ENCODE data around the gene DRG2. TPM values are rescaled to one million over a fixed set of nuclear protein-coding genes. Genes with fewer than 3 reads are reported as not detected.

DRG2 gene
- total and polyA plus RNA-seq, 10 of the 15 experiments (the other 5 are each of a cell fraction or from before 2014, with no cell fraction given): 9.1 to 64.8 (median 45.7) TPM

GRCh38 chr17:18045691-18046350 lies 41.9 kb upstream of the DRG2 start:
- BruUV-seq (replicated peaks): no TSS peak
- H3K4me1 ChIP-seq (ENCODE audit: control insufficient read depth, insufficient read depth, low read length): peaks cover 1% of the 10 kb centered on the region
- no peaks in the 10 kb centered on the region for H3K27me3 ChIP-seq (replicated peaks in 1 of 2; ENCODE audit: control insufficient read depth in 2 of 2, insufficient read depth in 2 of 2, low read length in 1 of 2)
- DNase-seq (ENCODE audit: low read depth, low spot score): no peak
- no peaks in the 10 kb centered on the region; the same call in 1 of the 2 replicates for H3K79me2 ChIP-seq (ENCODE audit: control insufficient read depth, insufficient read depth, low read length)
- in situ Hi-C loops (cut with MboI) (no loop called here), intact Hi-C loops (cut with micrococcal nuclease; ENCODE audit: unreplicated experiment) (no loop called here)
- TF ChIP-seq SPI1 (IDR thresholded peaks at IDR 0.05; ENCODE audit: borderline replicate concordance, insufficient read depth, low read depth, low read length) (peak; percentile 76), IRF3 (IDR thresholded peaks at IDR 0.05) (no peak), BCL11A (IDR thresholded peaks at IDR 0.05; ENCODE audit: low read depth, low read length) (no peak), ZZZ3 (IDR thresholded peaks at IDR 0.05; ENCODE audit: control insufficient read depth, insufficient read length, low read depth) (no peak), ZNF384 (IDR thresholded peaks at IDR 0.05; ENCODE audit: borderline replicate concordance, low read depth, low read length) (peak; percentile 63; the same call in 1 of the 2 replicates)
- no peak overlapping the region for H2AFZ ChIP-seq (ENCODE audit: control insufficient read depth, low read depth, low read length)
- no peak overlapping the region for H3K4me2 ChIP-seq (ENCODE audit: control insufficient read depth, insufficient read depth)
- POLR2A ChIA-PET: no interaction called here
- SMC1A ChIA-PET (ENCODE audit: uncharacterized antibody, unreplicated experiment): interaction anchor here (0.6 kb wide), 1 partner anchor 126 kb away, joined by 3 read pairs; no protein-coding TSS in a partner anchor
- H3K9ac ChIP-seq (ENCODE audit: control insufficient read depth, insufficient read depth, low read length): no peak overlapping the region
- peaks cover 0 to 2% of the 10 kb centered on the region in 2 experiments; a peak in 1 of 4 replicates for H3K36me3 ChIP-seq (ENCODE audit: control insufficient read depth in 2 of 2, insufficient read depth in 2 of 2, low read length in 1 of 2)
- no peak overlapping the region for H3K4me3 ChIP-seq
- no peaks in the 10 kb centered on the region for H3K9me3 ChIP-seq (replicated peaks; ENCODE audit: control insufficient read depth, insufficient read depth, low read length)
- CTCF ChIA-PET: interaction anchor here (1.1 kb wide), 1 partner anchor 10 kb away, joined by 3 read pairs; no protein-coding TSS in a partner anchor
- RAD21 ChIA-PET (ENCODE audit: unreplicated experiment): no interaction called here
- WGBS (ENCODE audit: insufficient coverage, insufficient replicate concordance, low lambda C conversion rate, missing lambda C conversion rate): 85% methylated on average over 3 of the region's 3 CpGs
- ATAC-seq: no peak
- H4K20me1 ChIP-seq (ENCODE audit: control insufficient read depth, insufficient read depth): no peaks in the 10 kb centered on the region
- no peak overlapping the region for H3K27ac ChIP-seq (ENCODE audit: control insufficient read depth, insufficient read depth)
- FAIRE-seq: no peak

- no peak overlapping the region for H3K27ac ChIP-seq (ENCODE audit: control insufficient read depth, insufficient read depth)
- H3K9ac ChIP-seq (ENCODE audit: control insufficient read depth, insufficient read depth, low read length): no peak overlapping the region
- H3K4me2 ChIP-seq (ENCODE audit: control insufficient read depth, insufficient read depth): no peak overlapping the region
- in situ Hi-C loops (cut with MboI) (no loop called here), intact Hi-C loops (cut with micrococcal nuclease; ENCODE audit: unreplicated experiment) (no loop called here)
- H4K20me1 ChIP-seq (ENCODE audit: control insufficient read depth, insufficient read depth): no peaks in the 10 kb centered on the region
- peaks cover 0 to 6% of the 10 kb centered on the region in 2 experiments; a peak in 2 of 4 replicates for H3K36me3 ChIP-seq (ENCODE audit: control insufficient read depth in 2 of 2, insufficient read depth in 2 of 2, low read length in 1 of 2)
- CTCF ChIA-PET: no interaction called here
- SMC1A ChIA-PET (ENCODE audit: uncharacterized antibody, unreplicated experiment): no interaction called here
- POLR2A ChIA-PET: no interaction called here
- DNase-seq (ENCODE audit: low read depth, low spot score) (no peak), FAIRE-seq (peak; percentile 77), ATAC-seq (no peak)
- WGBS (ENCODE audit: insufficient coverage, insufficient replicate concordance, low lambda C conversion rate, missing lambda C conversion rate): 97% methylated on average over 6 of the region's 6 CpGs
- H3K27me3 ChIP-seq (replicated peaks in 1 of 2; ENCODE audit: control insufficient read depth in 2 of 2, insufficient read depth in 2 of 2, low read length in 1 of 2): no peaks in the 10 kb centered on the region
- RAD21 ChIA-PET (ENCODE audit: unreplicated experiment): interaction anchor here (0.7 kb wide), 1 partner anchor 22 kb away, joined by 3 read pairs; no protein-coding TSS in a partner anchor
- H2AFZ ChIP-seq (ENCODE audit: control insufficient read depth, low read depth, low read length): no peak overlapping the region
- no TSS peak for BruUV-seq (replicated peaks)
- TF ChIP-seq BCLAF1 (IDR thresholded peaks at IDR 0.05) (no peak), NKRF (conservative IDR thresholded peaks at IDR 0.05) (no peak)
- no peaks in the 10 kb centered on the region for H3K79me2 ChIP-seq (ENCODE audit: control insufficient read depth, insufficient read depth, low read length)
- H3K4me3 ChIP-seq: no peak overlapping the region
- no peaks in the 10 kb centered on the region for H3K9me3 ChIP-seq (replicated peaks; ENCODE audit: control insufficient read depth, insufficient read depth, low read length)
- H3K4me1 ChIP-seq (ENCODE audit: control insufficient read depth, insufficient read depth, low read length): no peaks in the 10 kb centered on the region
Observed at GRCh38 chr17:18055597-18055996, 32.2 kb upstream of the DRG2 start.
